B cell (primary cell): ENCODE results near the gene DUSP5. TPM values are rescaled to one million over a fixed set of nuclear protein-coding genes. Genes with fewer than 3 reads are reported as not detected.

Experiments used
- ATAC-seq: fragments of 200-7000 bp; cut with Tn5 transposase; one replicate; pipeline ENCODE4 v1.10.0; 2021; ENCODE audit warnings: low read depth, mild to moderate bottlenecking, moderate number of reproducible peaks, moderate library complexity
- CTCF ChIA-PET: fragments of 350-600 bp; sonication (Branson Sonifier 250); formaldehyde crosslinking; loops from one replicate; lab custom pipeline; 2021; ENCODE audit warnings: antibody characterized with exemption, inconsistent platforms; lab: Charles Lee
- POLR2A ChIA-PET: fragments of 350-600 bp; sonication (Branson Sonifier 250); formaldehyde crosslinking; loops from one replicate; lab custom pipeline; 2021; ENCODE audit warnings: antibody characterized with exemption; lab: Charles Lee
- DNase-seq: peaks from one replicate; pipeline ENCODE4 v3.0.0; 2013
- H2AFZ ChIP-seq: 2 replicates; pipeline ENCODE4 v1.6.1; 2012; ENCODE audit warnings: mild to moderate bottlenecking, low read depth, low read length; ENCODE audit not compliant: insufficient read depth, poor library complexity, severe bottlenecking
- H3K27ac ChIP-seq, 2 donors: 1 replicate in 1 of 2; 2 replicates in 1 of 2; pipeline ENCODE4 v1.5.1; 2012 to 2013; ENCODE audit warnings: low read length in 2 of 2, mild to moderate bottlenecking in 2 of 2, moderate library complexity in 1 of 2
- H3K27me3 ChIP-seq, 4 experiments: fragments of 200-600 bp in 1 of 4; sonication (generic) in 1 of 4; replicated peaks in 1 of 4; 1 replicate in 2 of 4; 2 replicates in 2 of 4; pipeline versions ENCODE4 v1.6.1 to v1.7.0; 2013 to 2016; ENCODE audit warnings: low read length in 3 of 4, mild to moderate bottlenecking in 2 of 4, mixed read lengths in 1 of 4, moderate library complexity in 1 of 4; ENCODE audit not compliant: insufficient read depth in 4 of 4, control insufficient read depth in 3 of 4; ENCODE audit errors: control extremely low read depth in 1 of 4
- H3K36me3 ChIP-seq, 2 experiments: replicated peaks in 1 of 2; 1 replicate in 1 of 2; 2 replicates in 1 of 2; pipeline versions ENCODE4 v1.6.1 to v1.7.1; 2013; ENCODE audit warnings: low read length in 1 of 2; ENCODE audit not compliant: insufficient read depth in 2 of 2, control insufficient read depth in 1 of 2; ENCODE audit errors: control extremely low read depth in 1 of 2, extremely low read depth in 1 of 2
- H3K4me1 ChIP-seq, 2 donors: fragments of 200-600 bp in 1 of 2; sonication (generic) in 1 of 2; 1 replicate in 1 of 2; 2 replicates in 1 of 2; pipeline versions ENCODE4 v1.5.1 to v1.6.1; 2013 to 2017; ENCODE audit warnings: low read length in 2 of 2; ENCODE audit not compliant: control insufficient read depth in 2 of 2, insufficient read depth in 2 of 2
- H3K4me2 ChIP-seq: replicated peaks from 2 replicates; pipeline ENCODE3; 2012; ENCODE audit warnings: mild to moderate bottlenecking, low read depth, low read length; ENCODE audit not compliant: poor library complexity, severe bottlenecking
- H3K4me3 ChIP-seq, 5 experiments: fragments of 200-600 bp in 1 of 5; sonication (generic) in 1 of 5; 1 replicate in 3 of 5; 2 replicates in 2 of 5; pipeline versions ENCODE4 v1.5.1 to v1.7.0; 2011 to 2016; ENCODE audit warnings: low read length in 4 of 5, mild to moderate bottlenecking in 4 of 5, low read depth in 2 of 5, control low read depth in 1 of 5, moderate library complexity in 1 of 5; ENCODE audit not compliant: insufficient read depth in 1 of 5; ENCODE audit errors: control extremely low read depth in 1 of 5, extremely low read depth in 1 of 5
- H3K79me2 ChIP-seq: fragments of 200-600 bp; sonication (generic); one replicate; pipeline ENCODE4 v1.6.0; 2016; ENCODE audit warnings: low read length; ENCODE audit not compliant: control insufficient read depth, insufficient read depth
- H3K9ac ChIP-seq: fragments of 200-600 bp; sonication (generic); 2 replicates; pipeline ENCODE4 v1.6.1; 2017; ENCODE audit warnings: mild to moderate bottlenecking, low read length, moderate library complexity
- H3K9me3 ChIP-seq, 3 donors: one replicate each; pipeline versions ENCODE4 v1.6.1 to v1.7.1; 2013; ENCODE audit warnings: low read length in 2 of 3; ENCODE audit not compliant: control insufficient read depth in 2 of 3, insufficient read depth in 1 of 3; ENCODE audit errors: control extremely low read depth in 1 of 3
- H4K20me1 ChIP-seq: 2 replicates; pipeline ENCODE4 v1.6.0; 2012; ENCODE audit warnings: mild to moderate bottlenecking, low read length; ENCODE audit not compliant: insufficient read depth, control insufficient read depth, poor library complexity, severe bottlenecking
- H3K27ac Mint-ChIP-seq: one replicate; pipeline ENCODE4 v1.8.0; 2021; ENCODE audit warnings: mixed read lengths
- H3K27me3 Mint-ChIP-seq: one replicate; pipeline ENCODE4 v1.8.0; 2021; ENCODE audit warnings: mixed read lengths
- H3K4me1 Mint-ChIP-seq: one replicate; pipeline ENCODE4 v1.8.0; 2021; ENCODE audit warnings: mixed read lengths
- H3K4me3 Mint-ChIP-seq: one replicate; pipeline ENCODE4 v1.8.0; 2021; ENCODE audit warnings: mixed read lengths
- H3K9me3 Mint-ChIP-seq: one replicate; pipeline ENCODE4 v1.8.0; 2022; ENCODE audit warnings: mixed read lengths; ENCODE audit not compliant: insufficient read depth
- CTCF ChIP-seq: fragments of 200-600 bp; IDR thresholded peaks from one replicate; pipeline ENCODE4 v1.8.0; 2022; ENCODE audit warnings: antibody characterized with exemption, mild to moderate bottlenecking
- EZH2 ChIP-seq: IDR thresholded peaks from 2 replicates; pipeline ENCODE4 v1.6.1; 2012; ENCODE audit warnings: borderline replicate concordance, low read depth, mild to moderate bottlenecking, moderate library complexity, low read length; ENCODE audit not compliant: insufficient read depth, poor library complexity, severe bottlenecking
- WGBS: methylation state at CpG from one replicate; pipeline ENCODE4 v1.1.5; 2013; ENCODE audit warnings: missing lambda C conversion rate; ENCODE audit not compliant: insufficient coverage; 5-methylcytosine and 5-hydroxymethylcytosine counted together
- intact Hi-C: fragments of 100-400 bp; cut with micrococcal nuclease; formaldehyde crosslinking; loops from one replicate; pipeline ENCODE4 v1.10.0; 2022
- polyA plus RNA-seq: library from polyadenylated mRNA; depleted of rRNA; stranded (reverse); fragments of >200 nt; gene quantifications from 2 replicates; pipeline ENCODE4 v1.2.3, GENCODE V29; 2012
- total RNA-seq, 2 donors: library from RNA; stranded (reverse); fragments of 120-200 nt in 1 of 2; gene quantifications; 1 replicate in 1 of 2; 2 replicates in 1 of 2; pipeline versions ENCODE4 v1.2.3 to v1.2.4, GENCODE V29; 2013 to 2022

The DUSP5 gene
- total and polyA plus RNA-seq, 2 donors (not counting 1 experiment from before 2014, with no cell fraction given), result 10.0 to 71.0 TPM

- no peak for ATAC-seq
- 75% methylated on average over 1 of the region's 1 CpG for WGBS
- no peak overlapping the region for H3K27ac Mint-ChIP-seq
- no peaks in the 10 kb centered on the region for H3K4me1 Mint-ChIP-seq
- H3K4me3 ChIP-seq, result no peak overlapping the region
- no peaks in the 10 kb centered on the region for H3K9me3 Mint-ChIP-seq
- H3K9ac ChIP-seq, result no peak overlapping the region
- CTCF ChIA-PET, result interaction anchor here (1.1 kb wide), 1 partner anchor 24 kb away, joined by 3 read pairs; no protein-coding TSS in a partner anchor
- no peak overlapping the region for H3K4me2 ChIP-seq
- peaks cover 0 to 5% (median 1%) of the 10 kb centered on the region in 4 experiments for H3K27me3 ChIP-seq
- POLR2A ChIA-PET, result no interaction called here
- intact Hi-C loops, result no loop called here
- no peak for DNase-seq
- H3K27me3 Mint-ChIP-seq, result peaks cover 2% of the 10 kb centered on the region
- H3K27ac ChIP-seq, result no peak overlapping the region
- H3K9me3 ChIP-seq, result no peaks in the 10 kb centered on the region
- H3K36me3 ChIP-seq, result no peaks in the 10 kb centered on the region
- no peaks in the 10 kb centered on the region for H4K20me1 ChIP-seq
- H3K4me1 ChIP-seq, result no peaks in the 10 kb centered on the region
- no peak overlapping the region for H2AFZ ChIP-seq
- H3K79me2 ChIP-seq, result no peaks in the 10 kb centered on the region
- H3K4me3 Mint-ChIP-seq, result no peak overlapping the region
- TF ChIP-seq EZH2 (no peak), CTCF (no peak)
Measured at GRCh38 chr10:110481919-110482318, 15.8 kb upstream of the DUSP5 start.

- Histone ChIP-seq H4K20me1 (no peaks in the 10 kb centered on the region), H3K4me1 (no peaks in the 10 kb centered on the region), H3K9ac (no peak overlapping the region), H3K79me2 (no peaks in the 10 kb centered on the region), H2AFZ (no peak overlapping the region), H3K36me3 (no peaks in the 10 kb centered on the region), H3K9me3 (no peaks in the 10 kb centered on the region), H3K4me2 (no peak overlapping the region), H3K27me3 (peaks cover 0 to 11% (median 3%) of the 10 kb centered on the region in 4 experiments), H3K27ac (no peak overlapping the region), H3K4me3 (no peak overlapping the region)
- no peak for DNase-seq
- Mint-ChIP-seq H3K27ac (no peak overlapping the region), H3K4me3 (no peak overlapping the region), H3K9me3 (no peaks in the 10 kb centered on the region), H3K27me3 (peaks cover 15% of the 10 kb centered on the region), H3K4me1 (peaks cover under 1% of the 10 kb centered on the region)
- intact Hi-C loops, result no loop called here
- no CpG with 5 or more reads among the region's 2 CpGs for WGBS
- ChIA-PET POLR2A (no interaction called here), CTCF (interaction anchor here (0.7 to 1.7 kb wide), 3 partner anchors 63 to 129 kb away, joined by 3 read pairs; no protein-coding TSS in a partner anchor)
- TF ChIP-seq EZH2 (no peak), CTCF (no peak)
- ATAC-seq, result no peak
Measured at GRCh38 chr10:110483633-110484032, 14.1 kb upstream of the DUSP5 start.
